HL-60/S4 treated with phorbol 12-myristate 13-acetate at 8.2 ng/mL for 4 days and 3 days (cell line): ENCODE data around the gene SHROOM2.
"Not testable (repeated sequence)": the region's sequence is repeated elsewhere in the genome, so short reads cannot be mapped to it uniquely, and the experiment has no call there.

Experiments
- in situ Hi-C: fragments of 300-500 bp; cut with MboI; formaldehyde crosslinking; loops from 2 replicates; pipeline ENCODE4 v1.15.0; 2022; ENCODE audit warnings: low sequenced_read_pairs

The SHROOM2 gene

DNA sequence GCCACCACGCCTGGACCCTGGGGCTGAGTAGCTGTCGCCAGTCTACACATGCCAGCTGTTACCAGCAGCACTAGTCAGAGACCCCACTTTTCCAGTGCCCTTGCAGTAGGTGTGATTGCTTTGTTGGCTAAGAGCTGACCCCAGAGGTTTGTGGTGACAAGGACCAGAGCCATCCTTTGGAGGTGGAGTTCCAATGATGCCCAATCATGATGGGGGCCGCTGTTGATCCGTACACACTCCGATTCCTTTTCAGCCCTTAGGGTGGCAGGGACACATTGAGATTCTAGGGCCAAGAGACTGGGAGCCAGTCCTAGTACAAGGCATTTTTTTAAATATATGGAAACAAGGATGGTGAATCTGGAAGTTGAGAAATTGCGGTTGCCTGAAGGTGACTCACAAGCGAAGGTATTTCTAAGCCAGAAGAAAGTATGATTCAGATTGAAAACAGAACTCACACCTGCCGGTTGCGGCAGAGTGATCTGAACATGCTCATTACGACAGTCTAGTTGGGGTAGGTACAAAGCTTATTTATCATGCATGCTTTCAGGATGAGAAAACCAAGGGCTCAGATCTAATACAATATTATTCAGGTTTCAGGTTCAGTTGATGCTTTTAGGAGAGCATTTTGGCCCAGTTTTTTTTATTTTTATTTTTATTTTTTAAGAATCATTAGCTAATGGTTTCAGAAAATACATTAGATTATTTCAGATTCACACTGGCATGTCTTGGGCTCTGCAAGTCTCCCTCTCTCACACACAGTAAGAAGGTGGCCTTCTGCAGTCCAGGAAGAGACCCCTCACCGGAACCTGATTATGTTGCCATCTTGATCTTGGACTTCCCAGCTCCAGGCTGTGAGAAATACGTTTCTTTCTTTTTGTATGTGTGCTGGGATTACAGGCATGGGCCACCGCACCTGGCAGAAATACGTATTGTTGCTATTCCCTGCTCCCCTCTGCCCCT lies 43.4 kb downstream of the SHROOM2 start:
- in situ Hi-C loops: no loop called here

DNA sequence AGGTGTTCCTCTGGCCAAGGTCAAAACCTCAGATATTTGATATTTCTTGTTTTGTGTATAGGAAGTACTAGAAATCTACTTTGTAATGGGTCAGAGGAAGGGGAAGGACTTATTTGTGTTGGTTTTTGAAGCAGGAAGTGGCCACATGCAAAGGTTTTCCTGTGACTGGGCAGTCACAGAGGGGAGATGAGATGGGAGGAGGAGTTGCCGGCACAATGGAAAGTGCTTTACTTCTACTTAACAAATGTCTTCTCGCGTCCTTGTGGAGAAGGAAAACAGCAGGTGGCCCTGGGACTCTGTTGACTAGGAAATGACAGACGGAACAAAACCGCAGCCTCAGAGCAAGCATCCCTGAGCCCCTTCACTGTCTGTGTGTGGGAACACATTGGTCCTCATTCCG lies 46.6 kb downstream of the SHROOM2 start:
- in situ Hi-C loops: no loop called here

DNA sequence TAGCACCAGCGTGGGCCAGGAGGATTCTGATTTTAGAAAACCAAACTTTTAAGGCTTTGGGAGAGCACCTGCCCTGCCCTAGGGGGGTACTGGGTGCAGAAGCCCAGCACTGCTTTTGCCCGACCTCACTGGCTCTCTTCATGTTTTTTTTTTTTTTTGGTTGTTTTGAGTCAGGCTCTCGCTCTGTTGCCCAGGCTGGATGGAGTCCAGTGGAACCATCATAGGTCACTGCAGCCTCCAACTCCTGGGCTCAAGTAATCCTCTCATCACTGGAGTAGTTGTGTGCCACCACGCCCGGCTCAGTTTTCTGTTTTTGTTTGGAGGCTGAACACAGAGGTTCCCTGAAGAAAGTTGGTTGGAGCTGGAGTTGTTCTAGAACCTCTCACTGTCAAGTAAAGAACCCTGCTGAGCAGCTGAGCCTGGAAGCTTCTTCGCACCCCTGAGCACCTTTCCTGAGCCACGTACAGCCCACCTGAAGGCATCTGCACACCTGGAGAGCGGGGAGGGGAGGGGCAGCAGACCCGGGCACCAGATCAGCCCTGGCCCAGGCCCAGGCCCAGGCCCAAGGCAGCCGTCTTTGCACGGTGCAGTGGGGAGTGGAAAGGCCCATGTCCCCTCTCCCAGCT lies 49.5 kb downstream of the SHROOM2 start:
- in situ Hi-C loops: no loop called here

DNA sequence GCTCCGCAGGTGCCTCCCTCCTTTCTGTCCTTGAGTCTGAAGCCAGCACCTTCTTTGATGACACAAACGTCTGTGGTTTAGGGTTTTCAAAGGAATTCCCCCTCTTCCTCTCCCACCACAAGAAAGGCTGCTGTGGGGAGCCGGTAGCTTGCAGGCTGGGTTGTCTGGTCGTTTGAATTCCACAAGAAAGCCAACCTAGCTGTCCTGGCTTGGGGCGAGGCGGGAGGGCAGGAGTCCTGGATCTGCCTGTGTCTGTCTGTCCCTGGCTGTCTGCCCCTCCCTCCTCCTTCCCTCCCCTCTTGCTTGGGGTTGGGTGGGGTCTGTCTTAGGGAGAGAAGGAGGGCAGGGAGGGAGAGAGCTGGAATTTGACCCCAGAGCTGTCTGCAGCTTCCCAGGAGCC lies 56.3 kb downstream of the SHROOM2 start:
- in situ Hi-C loops: no loop called here

DNA sequence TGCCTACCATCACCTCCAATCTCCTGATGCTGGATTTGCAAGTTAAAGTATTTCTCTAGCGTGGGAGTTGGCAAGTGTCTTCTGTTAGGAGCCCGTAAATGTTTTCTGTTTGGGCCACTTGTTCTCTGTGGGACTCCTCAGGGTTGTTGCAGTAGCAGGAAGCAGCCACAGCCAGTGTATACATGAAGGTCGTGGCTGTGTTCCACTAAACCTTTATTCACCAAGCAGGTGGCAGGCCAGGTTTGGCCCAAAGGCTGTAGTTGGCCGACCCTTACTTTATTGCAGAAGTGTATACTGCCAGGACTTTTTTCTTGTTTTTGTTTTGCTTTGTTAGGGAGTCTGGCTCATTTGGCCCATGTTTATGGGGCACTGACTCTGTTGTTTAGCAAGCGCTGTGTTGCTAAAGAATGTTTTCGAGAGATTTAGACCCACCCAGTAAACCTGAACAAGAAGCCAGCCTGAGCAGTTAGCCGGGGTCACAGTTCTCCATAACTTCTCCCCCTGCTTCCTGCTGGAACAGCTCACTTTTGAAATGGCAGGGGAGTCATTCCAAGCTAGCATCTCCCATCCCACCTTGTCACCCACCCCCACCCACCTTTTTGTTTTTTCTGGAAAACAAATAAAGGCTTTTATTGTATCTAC lies 58.8 kb downstream of the SHROOM2 start:
- in situ Hi-C loops: no loop called here

DNA sequence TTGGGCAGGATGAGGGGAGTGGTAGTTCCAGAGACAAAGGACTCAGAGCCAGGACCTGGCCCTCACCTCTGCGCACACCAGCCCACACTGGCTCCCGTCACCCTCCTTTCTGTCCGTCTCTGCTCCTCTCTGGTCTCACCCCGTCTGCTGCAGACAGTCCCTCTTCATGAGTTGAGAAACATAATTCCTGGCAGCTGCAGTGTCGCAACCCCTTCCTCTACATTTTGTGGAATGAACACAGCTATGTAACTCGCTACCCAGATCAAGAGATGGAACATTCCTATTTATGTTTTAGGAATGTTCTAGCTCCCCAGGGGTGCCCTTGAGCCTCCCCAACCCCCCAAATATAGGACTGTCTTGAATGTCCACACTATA lies 59.3 kb downstream of the SHROOM2 start:
- in situ Hi-C loops: no loop called here

DNA sequence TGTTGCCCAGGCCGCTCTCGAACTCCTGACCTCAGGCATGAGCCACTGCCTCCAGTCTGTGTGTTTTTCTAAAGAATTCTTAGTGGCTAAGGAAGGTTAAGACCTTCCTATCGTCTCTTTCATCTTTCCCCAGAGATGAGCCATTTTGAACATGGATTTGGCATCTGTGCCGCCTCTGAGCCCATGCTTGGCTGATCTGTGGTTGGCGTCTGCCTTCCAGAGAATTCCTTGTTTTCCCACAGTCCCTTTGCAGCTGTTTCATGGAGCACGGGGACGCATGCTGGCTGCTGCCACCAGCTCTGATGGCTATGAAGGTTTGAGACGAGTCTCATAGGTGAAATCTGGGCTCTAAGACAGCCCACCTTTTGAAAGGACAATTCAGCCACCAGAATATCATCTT lies 60.4 kb downstream of the SHROOM2 start:
- in situ Hi-C loops: no loop called here

DNA sequence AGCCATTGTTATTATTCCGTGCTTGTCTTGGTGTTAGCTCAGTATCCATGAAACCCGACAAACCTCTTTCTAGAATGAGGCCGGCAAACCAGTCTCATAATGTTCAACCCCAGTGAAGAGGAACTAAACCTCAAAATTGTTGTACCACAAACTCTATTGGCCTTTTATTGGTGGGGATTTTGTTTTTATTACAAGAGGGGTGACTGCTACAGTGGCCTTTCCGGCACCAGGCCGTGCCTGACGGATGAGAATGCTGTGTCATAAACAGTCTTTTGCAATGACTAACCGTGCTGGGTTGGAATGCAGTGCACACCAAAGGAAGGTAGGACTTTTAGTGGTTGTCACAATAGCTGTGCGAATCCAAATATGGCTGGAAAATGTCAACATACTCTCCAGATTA lies 60.8 kb downstream of the SHROOM2 start:
- in situ Hi-C loops: no loop called here

DNA sequence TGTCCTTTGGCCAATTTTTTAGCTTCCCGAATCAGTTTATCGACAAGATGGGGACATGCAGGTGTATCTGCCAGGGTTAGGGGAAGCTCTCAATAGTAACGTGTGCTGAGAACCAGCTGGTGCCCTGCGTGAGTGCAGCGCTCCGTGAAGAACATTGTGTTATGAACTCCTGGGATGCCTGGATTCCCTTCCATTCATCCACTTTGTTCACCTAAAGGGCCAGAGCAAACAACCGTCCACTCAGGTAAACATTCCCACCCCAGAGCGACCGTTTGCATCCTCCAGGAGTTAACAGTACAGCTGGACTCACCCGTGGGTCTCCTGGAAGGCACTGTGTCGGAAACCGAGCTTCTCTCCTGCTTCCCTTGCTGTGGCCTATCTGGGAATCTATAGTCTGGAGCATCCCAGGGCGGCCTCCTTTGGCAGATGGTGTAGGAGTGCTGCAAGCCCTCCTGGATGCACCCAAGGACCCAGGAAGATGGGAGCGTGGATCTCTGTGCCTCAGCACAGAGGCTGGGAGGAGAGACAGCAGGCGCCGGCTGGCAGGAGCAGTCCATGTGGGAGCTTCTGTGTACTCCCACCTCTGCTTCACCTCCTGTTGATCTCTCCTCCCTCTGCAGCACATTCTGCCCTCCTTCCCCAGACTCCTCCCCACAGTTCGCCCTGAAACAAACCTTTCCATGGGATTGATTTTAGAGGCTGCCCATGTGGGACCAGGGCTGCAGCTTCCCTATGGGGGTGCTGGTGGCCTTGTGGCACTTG lies 62.7 kb downstream of the SHROOM2 start:
- in situ Hi-C loops: no loop called here

DNA sequence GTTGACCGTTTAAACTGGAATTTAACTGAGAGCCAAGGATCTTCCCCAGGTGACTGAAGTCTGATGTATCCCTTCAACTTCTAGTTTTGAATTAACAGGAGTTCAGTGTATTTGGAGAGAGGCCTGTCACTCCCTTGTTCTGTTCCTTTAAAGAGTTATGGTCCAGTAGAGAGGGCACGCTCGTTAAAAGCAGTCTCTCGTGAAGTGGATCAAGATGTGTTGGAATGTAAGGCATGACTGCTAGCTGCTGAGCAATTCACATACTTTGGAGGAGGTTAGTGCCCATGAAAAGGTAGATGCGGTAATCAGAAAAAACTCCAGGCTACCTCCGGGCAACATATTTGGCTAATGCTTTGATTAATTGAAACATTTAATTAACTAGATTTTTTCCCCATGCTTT lies 65.7 kb downstream of the SHROOM2 start:
- in situ Hi-C loops: no loop called here

DNA sequence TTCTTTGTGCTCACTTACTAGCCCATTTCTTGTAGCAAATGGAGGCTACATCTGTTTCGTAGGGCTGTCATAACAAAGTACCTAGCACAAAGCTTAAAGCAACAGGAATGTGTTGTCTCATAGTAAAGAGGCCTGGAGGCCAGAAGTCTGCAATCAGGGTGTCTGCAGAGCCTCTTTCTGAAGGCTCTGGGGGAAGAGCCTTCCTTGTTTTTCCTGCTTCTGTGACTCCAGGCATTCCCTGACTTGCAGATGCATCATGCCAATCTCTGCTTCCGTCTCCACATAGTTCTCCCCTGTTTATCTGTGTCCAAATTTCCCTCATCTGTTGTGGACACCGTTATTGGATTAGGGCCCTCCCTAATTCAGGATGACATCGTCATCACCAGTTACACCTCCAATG lies 67.1 kb downstream of the SHROOM2 start:
- in situ Hi-C loops: no loop called here

DNA sequence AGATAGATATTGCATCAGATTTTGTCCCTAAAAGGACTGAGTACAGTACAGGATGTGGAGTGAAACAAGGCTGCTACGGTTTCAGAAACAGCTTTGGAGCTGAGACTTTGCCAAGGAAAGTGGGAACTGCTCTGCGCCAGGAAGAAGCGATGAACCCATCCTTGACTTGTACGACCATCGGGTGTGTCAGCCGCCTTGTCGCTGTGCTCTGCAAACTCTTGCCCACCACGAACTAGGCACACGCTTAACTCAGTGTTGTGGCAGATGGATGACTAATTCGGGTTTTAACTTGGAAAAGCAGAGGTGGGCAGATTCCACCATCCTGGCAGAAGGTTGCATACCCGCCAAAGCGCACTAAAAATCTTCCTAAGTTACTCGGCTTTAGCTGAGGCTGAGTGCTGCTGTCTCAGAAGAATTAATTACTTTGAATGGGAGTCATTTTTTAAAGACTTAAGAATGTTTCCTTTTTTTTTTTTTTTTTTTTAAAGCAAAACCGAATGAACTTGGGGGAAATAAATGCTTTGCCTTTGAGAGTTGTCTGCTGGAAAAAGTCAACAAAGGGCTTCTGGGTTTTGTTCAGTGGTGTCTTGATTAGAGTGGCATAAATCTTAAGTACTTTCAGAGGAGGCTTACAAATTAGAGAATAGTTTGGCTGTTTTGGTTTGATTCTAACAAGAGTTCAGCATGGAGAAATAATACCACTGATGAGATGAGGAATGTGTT lies 69.5 kb downstream of the SHROOM2 start:
- in situ Hi-C loops: no loop called here

DNA sequence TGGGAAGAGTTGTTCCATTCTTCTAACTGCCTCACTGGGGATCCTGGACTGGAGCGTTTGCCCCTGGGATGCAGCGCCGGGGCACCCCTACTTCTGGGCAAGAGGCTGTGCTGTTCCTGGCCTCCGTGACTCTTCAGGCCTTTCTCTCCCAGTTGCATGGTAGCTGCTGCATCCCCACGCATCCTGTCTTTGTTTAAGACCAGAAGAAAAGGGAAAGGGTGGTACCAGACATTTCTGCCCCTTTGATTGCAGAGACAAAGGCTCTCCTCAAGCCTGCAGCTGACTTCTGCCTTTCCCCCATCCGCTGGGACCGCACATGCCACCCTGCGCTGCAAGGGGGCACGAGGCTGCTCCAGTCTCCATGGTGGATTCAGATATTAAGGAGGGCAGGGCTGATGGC lies 70.4 kb downstream of the SHROOM2 start:
- in situ Hi-C loops: no loop called here

DNA sequence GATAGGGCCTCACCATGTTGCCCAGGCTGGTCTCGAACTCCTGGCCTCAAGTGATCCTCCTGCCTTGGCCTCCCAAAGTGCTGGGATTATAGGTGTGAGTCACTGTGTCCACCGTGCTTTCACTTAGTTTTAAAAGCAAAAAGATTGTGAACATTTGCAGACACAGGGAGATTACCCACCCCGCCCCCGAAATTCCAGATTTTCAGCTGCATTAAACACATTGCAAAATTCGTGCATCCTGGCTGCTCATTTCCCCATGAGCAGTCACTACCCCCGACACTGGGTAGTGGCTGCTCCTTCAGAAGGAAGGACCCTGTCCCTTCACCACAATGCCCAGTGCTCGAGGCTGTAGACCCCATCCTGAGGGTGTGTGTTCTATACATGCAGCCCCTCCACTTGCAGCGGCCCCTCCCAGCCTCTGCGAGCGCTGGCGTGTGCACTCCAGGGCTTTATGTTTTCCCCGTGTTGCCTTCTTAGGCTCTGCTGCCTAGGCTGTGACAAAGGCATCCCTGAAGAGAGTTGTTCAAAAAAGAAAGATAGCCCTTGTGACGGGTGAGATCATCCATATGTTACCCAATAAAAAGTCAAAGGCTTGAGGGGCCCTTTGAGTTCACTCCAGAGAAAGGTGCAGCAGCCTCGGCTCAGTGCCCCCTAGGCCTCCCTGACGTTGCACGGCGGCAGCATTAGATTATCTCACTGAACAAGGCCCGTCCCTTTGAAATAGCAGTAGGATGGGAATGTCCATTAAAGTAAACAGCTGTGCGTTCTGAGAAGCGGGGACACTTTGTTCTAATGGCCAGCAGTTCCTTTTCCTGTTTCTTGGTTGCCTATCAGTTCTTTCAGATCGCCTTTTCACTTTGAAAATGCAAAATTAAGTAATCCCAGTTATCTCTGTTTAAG lies 71.6 kb downstream of the SHROOM2 start:
- in situ Hi-C loops: no loop called here

DNA sequence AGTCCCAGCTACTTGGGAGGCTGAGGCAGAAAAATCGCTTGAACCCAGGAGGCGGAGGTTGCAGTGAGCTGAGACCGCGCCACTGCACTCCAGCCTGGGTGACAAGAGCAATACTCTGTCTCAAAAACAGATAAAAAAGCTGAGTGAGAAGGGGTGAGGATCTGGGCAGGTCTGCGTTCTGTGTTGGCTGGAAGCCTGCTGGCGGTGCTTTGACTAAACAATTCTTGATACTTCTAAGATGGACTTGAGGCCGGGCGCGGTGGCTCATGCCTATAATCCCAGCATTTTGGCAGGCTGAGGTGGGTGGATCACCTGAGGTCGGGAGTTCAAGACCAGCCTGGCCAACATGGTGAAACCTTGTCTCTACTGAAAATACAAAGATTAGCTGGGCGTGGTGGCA lies 72.5 kb downstream of the SHROOM2 start:
- in situ Hi-C loops: not testable (repeated sequence)

DNA sequence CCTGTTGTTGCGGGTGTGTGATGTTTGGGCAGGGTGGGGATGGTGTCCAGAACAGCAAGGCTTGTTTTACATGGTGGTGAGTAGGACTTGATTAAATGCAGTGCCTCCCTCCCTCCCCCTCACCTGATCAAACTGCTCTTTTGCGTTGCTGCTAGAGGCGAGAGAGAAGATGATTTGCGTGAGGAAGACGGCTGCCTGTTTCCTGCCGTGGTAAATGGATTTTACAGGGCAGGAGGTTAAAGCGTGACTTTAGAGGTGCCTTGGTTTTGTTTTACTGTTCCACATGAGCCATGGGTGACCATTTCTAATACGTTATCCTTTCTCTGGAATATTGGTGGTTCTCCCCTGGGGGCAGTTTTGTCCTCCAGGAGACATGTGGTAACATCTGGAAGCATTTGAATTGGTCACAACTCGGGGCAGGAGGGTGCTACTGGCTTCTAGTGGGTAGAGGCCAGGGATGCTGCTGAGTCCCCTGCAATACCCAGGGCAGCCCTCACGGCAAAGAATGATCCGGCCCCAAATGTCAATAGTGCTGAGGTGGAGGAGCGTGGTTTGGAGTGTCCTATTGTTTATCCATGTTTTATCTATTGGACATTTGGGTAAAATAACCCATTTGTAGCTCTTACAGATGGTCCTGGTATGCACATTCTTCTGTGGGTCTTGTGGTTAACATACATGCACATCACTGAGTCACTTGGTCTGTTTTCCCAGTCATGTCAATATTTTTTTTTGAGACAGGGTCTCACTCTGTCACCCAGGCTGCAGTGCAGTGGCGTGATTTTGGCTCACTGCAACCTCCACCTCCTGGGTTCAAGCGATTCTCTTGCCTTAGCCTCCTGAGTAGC lies 73.7 kb downstream of the SHROOM2 start:
- in situ Hi-C loops: no loop called here

DNA sequence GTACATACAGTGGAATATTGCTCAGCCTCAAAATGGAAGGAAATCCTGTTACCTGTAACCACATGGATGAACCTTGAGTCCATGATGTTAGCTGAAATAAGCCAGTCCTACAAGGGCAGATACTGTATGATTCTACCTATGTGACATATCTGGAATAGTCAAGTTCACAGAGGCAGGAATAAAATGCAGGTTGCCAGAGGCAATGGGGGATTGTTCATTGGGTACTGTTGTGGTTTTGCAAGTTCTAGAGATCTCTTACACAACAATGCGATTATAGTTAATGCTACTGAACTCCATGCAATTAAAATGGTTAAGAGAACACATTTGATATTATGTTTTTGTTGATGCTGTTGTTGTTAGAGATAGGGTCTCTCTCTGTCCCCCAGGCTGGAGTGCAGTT lies 74.6 kb downstream of the SHROOM2 start:
- in situ Hi-C loops: no loop called here

DNA sequence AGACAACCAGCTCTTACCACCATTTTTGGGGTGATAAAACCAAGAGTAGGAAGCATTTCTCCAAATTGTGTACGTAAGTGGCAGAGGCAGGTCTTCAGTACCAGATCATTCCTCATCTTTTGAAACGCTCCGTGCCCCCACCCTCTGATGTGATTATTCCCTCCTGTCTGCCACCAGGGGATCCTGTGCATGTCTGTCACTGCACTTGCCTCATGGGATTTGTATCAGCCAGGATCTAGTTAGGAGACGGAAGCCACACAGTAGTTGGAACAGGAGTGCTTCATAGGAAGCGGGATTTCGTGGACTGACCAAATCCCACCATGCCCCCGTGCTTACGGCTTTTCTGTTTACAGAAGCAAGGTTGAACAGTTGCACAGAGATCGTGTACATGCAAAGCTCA lies 75.5 kb downstream of the SHROOM2 start:
- in situ Hi-C loops: no loop called here

DNA sequence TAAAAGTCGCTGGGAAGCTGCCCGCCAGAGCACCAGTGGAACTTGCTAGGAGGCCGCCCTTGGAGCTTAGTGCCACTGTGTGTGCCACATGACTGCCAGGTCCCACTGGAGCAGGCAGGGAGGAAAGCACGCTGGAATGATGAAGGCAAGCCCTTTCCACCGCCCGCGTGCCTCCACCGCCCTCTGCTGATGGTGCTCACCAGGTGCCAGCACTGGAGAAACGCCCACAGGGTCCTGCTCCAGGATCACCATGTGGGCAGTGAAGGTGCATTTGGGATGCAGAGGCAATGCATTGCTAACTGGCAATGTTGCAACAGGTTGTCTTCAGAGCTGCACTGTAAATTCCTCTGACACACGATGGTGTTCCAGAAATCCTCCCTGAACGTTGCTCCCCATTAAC lies 76.3 kb downstream of the SHROOM2 start:
- in situ Hi-C loops: no loop called here
